Chondrocyte (in vitro differentiated cells): ENCODE results near the gene ZFP57. TPM values are rescaled to one million over a fixed set of nuclear protein-coding genes. Genes with fewer than 3 reads are reported as not detected.

Experiments used
- DNase-seq: peaks from one replicate; pipeline ENCODE4 v3.0.0; 2021; ENCODE audit warnings: mixed read lengths, low spot score
- H3K27ac Mint-ChIP-seq: one replicate; pipeline ENCODE4 v1.8.0; 2021; ENCODE audit warnings: mild to moderate bottlenecking, moderate library complexity, mixed read lengths; ENCODE audit not compliant: unreplicated experiment
- H3K27me3 Mint-ChIP-seq: 2 replicates; pipeline ENCODE4 v1.8.0; 2021; ENCODE audit warnings: low read depth, mixed read lengths
- H3K36me3 Mint-ChIP-seq: 2 replicates; pipeline ENCODE4 v1.8.0; 2021; ENCODE audit warnings: low read depth, mixed read lengths
- H3K4me1 Mint-ChIP-seq: 2 replicates; pipeline ENCODE4 v1.8.0; 2021; ENCODE audit warnings: low read depth, mild to moderate bottlenecking, mixed read lengths
- H3K4me3 Mint-ChIP-seq: one replicate; pipeline ENCODE4 v1.8.0; 2021; ENCODE audit warnings: mild to moderate bottlenecking, moderate library complexity, mixed read lengths; ENCODE audit not compliant: unreplicated experiment
- H3K9me3 Mint-ChIP-seq: 2 replicates; pipeline ENCODE4 v1.8.0; 2021; ENCODE audit warnings: low read depth, mixed read lengths
- total RNA-seq: library from RNA; stranded (reverse); gene quantifications from 3 replicates; pipeline ENCODE4 v1.2.1, GENCODE V29; 2021
- TF ChIP-seq, protein P1 (sequence below): fragments of 200-600 bp; sonication (generic); IDR thresholded peaks from 2 replicates; pipeline ENCODE4 v1.5.0; 2021; ENCODE audit warnings: antibody characterized with exemption, mild to moderate bottlenecking, moderate library complexity

Gene ZFP57
- total RNA-seq, 1 donor from 2014 or later, result not detected

DNA sequence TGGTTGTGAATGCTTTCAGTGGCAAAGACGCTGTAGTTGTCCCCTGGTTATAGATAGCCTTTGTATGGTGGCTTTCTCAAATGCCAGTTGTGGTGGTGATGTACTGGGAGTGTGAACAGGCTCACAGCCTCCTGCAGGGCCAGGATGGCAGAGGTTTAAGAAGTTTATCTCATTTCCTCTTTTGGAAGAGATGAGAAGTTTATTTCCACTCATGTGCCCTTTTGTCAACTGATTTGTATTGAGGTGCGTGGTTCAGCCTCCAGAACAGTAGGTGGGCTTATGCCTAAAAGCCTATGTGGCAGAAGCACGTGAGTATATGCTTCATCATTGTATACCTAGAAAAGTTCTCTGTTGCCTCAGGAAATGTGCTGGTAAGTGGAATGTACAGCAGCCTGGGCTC, 13.7 kb upstream of the ZFP57 start:
- Mint-ChIP-seq H3K9me3 (peaks cover 8% of the 10 kb centered on the region), H3K4me3 (no peak overlapping the region), H3K27me3 (peaks cover 5% of the 10 kb centered on the region), H3K4me1 (peaks cover 2% of the 10 kb centered on the region), H3K36me3 (peaks cover 2% of the 10 kb centered on the region), H3K27ac (no peak overlapping the region)
- TF ChIP-seq, protein P1, sequence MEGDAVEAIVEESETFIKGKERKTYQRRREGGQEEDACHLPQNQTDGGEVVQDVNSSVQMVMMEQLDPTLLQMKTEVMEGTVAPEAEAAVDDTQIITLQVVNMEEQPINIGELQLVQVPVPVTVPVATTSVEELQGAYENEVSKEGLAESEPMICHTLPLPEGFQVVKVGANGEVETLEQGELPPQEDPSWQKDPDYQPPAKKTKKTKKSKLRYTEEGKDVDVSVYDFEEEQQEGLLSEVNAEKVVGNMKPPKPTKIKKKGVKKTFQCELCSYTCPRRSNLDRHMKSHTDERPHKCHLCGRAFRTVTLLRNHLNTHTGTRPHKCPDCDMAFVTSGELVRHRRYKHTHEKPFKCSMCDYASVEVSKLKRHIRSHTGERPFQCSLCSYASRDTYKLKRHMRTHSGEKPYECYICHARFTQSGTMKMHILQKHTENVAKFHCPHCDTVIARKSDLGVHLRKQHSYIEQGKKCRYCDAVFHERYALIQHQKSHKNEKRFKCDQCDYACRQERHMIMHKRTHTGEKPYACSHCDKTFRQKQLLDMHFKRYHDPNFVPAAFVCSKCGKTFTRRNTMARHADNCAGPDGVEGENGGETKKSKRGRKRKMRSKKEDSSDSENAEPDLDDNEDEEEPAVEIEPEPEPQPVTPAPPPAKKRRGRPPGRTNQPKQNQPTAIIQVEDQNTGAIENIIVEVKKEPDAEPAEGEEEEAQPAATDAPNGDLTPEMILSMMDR, result no peak
- no peak for DNase-seq

DNA sequence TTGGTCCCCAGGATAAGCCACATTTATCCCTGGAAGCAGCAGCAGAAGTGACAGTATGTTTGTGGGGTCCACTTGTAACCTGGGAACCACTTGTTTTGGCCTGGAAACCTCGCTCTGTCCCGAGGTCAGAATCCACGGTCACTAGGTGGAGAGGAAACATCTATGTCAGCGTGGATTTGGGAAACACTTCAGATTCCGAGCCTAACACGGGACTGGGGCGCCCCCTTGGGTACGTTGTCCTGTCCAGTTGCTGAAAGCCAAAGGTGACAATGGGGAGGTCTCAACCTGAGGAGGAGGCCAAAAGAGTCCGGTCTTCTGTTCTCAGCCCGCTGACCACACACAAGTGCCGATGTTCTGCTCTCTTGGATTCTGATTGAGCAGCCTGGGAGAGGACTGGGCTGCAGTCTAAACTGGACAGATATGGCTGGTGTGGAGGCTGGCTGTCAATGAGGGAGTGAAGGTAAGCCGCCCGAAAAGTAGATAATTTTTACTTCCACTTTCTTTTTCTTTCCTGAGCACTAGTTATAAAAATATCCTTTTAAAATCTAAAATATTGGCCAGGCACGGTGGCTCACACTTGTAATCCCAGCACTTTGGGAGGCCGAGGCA, 4.9 kb upstream of the ZFP57 start:
- no peak for DNase-seq
- TF ChIP-seq, protein P1, result peak; percentile 55
- Mint-ChIP-seq H3K4me1 (no peaks in the 10 kb centered on the region), H3K4me3 (no peak overlapping the region), H3K36me3 (peaks cover 2% of the 10 kb centered on the region), H3K27ac (no peak overlapping the region), H3K9me3 (peaks cover 3% of the 10 kb centered on the region), H3K27me3 (peaks cover 17% of the 10 kb centered on the region)

DNA sequence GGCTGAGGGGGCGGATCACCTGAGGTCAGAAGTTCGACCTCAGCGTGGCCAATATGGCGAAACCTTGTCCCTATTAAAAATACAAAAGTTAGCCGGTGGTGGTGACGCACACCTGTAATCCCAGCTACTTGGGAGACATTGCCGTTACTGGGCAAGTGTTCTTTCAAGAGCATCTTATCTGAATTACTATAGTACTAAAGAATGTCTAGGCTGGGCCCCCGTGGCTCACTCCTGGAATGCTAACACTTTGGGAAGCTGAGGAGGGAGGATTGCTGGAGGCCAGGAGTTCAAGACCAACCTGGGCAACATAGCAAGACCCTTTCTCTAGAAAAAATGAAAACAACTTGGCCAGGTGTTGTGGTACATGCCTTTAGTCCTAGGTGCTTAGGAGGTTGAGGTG, 859 bp upstream of the ZFP57 start:
- peaks cover 2% of the 10 kb centered on the region for H3K36me3 Mint-ChIP-seq
- peaks cover 17% of the 10 kb centered on the region for H3K27me3 Mint-ChIP-seq
- DNase-seq, result no peak
- peaks cover 3% of the 10 kb centered on the region for H3K9me3 Mint-ChIP-seq
- TF ChIP-seq, protein P1, result no peak
- no peak overlapping the region for H3K4me3 Mint-ChIP-seq
- H3K27ac Mint-ChIP-seq, result no peak overlapping the region
- H3K4me1 Mint-ChIP-seq, result peaks cover 5% of the 10 kb centered on the region

DNA sequence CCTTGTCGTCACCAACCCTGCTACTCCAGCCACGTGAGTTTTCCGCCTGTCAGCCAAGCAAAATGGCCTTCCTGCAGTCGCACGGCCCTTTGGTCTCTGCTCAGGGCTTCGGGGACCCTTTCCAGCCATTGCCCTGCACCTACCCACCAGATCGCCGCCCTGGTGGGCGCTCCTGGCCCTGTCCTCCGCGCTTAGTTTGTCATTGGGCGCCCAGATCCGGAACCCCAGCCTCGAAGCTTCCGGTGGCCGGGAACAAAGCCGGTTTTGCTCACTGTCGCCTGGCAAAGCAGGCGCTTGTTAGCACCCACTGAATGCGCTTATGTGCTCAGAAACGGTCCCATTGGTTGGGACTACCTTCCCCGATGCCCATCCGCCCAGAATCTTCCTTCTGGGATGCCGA, 536 bp downstream of the ZFP57 start:
- H3K36me3 Mint-ChIP-seq, result peaks cover 2% of the 10 kb centered on the region
- peaks cover 8% of the 10 kb centered on the region for H3K4me1 Mint-ChIP-seq
- no peak overlapping the region for H3K27ac Mint-ChIP-seq
- H3K9me3 Mint-ChIP-seq, result peaks cover 3% of the 10 kb centered on the region
- H3K4me3 Mint-ChIP-seq, result no peak overlapping the region
- no peak for DNase-seq
- TF ChIP-seq, protein P1, result no peak
- H3K27me3 Mint-ChIP-seq, result peaks cover 11% of the 10 kb centered on the region

DNA sequence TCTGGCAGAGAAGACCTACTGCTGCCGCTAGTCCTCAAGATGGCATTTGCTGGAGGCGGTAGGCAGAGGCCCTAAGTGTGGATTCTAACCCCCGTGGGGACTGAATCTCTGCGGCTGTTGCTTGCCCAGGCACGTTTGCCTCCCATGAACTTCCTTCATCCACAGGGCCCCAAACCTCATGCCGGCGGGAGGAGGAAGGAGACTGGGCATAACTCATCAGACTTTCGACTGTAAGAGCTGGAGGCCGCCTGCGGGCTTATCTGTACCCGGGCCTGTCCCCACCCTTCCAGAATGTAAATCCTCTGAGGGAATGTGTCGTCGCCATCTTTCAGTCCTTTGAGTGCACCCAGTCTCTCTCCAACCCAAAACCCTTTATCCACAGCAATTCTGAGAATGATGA, 990 bp downstream of the ZFP57 start:
- no peak overlapping the region for H3K4me3 Mint-ChIP-seq
- DNase-seq, result no peak
- peaks cover 3% of the 10 kb centered on the region for H3K9me3 Mint-ChIP-seq
- H3K27ac Mint-ChIP-seq, result no peak overlapping the region
- TF ChIP-seq, protein P1, result no peak
- peaks cover 8% of the 10 kb centered on the region for H3K4me1 Mint-ChIP-seq
- peaks cover 1% of the 10 kb centered on the region for H3K36me3 Mint-ChIP-seq
- peaks cover 8% of the 10 kb centered on the region for H3K27me3 Mint-ChIP-seq
